Breast epithelium (tissue), 3 donors: ENCODE measurements around the gene NECAB3.

ENCODE experiments used
- POLR2A ChIP-seq: fragments of 450-650 bp; IDR thresholded peaks from one replicate; pipeline ENCODE4 v1.6.1; 2016; ENCODE audit warnings: antibody characterized with exemption, mild to moderate bottlenecking, moderate library complexity
- POLR2AphosphoS5 ChIP-seq, 3 donors: sonication (generic); formaldehyde crosslinking; IDR thresholded peaks; one replicate each; pipeline ENCODE4 v1.6.1; 2017; ENCODE audit warnings: antibody characterized with exemption in 3 of 3
- TF ChIP-seq, protein P1 (sequence below), 3 donors: fragments of 450-650 bp; IDR thresholded peaks; one replicate each; pipeline ENCODE4 v1.5.1; 2016 to 2017; ENCODE audit warnings: antibody characterized with exemption in 3 of 3, mild to moderate bottlenecking in 3 of 3, moderate library complexity in 3 of 3

DNA sequence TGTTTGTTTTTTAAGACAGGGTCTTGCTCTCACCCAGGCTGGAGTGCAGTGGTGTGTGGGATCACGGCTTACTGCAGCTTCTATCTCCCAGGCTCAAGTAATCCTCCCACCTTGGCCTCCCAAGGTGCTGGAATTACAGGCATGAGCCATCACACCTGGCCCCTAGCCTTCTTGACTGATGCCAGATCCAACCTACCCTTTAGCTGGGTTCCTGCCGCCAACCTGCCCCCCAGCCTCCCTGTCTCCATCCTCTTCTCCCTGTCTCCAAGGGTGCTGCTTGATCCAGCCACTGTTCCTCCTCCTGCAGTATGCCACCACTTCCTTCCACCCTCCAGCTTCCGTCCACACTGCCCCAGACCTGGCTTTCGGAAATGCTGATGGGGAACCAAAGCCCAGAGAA lies 15.3 kb downstream of the NECAB3 start:
- TF ChIP-seq, protein P1, sequence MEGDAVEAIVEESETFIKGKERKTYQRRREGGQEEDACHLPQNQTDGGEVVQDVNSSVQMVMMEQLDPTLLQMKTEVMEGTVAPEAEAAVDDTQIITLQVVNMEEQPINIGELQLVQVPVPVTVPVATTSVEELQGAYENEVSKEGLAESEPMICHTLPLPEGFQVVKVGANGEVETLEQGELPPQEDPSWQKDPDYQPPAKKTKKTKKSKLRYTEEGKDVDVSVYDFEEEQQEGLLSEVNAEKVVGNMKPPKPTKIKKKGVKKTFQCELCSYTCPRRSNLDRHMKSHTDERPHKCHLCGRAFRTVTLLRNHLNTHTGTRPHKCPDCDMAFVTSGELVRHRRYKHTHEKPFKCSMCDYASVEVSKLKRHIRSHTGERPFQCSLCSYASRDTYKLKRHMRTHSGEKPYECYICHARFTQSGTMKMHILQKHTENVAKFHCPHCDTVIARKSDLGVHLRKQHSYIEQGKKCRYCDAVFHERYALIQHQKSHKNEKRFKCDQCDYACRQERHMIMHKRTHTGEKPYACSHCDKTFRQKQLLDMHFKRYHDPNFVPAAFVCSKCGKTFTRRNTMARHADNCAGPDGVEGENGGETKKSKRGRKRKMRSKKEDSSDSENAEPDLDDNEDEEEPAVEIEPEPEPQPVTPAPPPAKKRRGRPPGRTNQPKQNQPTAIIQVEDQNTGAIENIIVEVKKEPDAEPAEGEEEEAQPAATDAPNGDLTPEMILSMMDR (IDR thresholded peaks at IDR 0.05), result no peak
- no peak for TF ChIP-seq POLR2A
- TF ChIP-seq POLR2AphosphoS5 (IDR thresholded peaks at IDR 0.05), result no peak
